ENCODE data around the gene ZNF329.

The ZNF329 gene

GRCh38 chr19:58123354-58123753, 27.2 kb downstream of the ZNF329 start:
- Histone ChIP-seq H3K4me3 (ENCODE audit: low read depth in 1 of 2, low read length in 2 of 2) (peak overlapping the region in 1 of 2 donors; percentile 19), H3K9me3 (ENCODE audit: control insufficient read depth in 1 of 2, low read length in 2 of 2) (peaks cover 88 to 91% of the 10 kb centered on the region in 2 donors), H3K27ac (ENCODE audit: low read depth, low read length) (no peak overlapping the region), H3K36me3 (ENCODE audit: control insufficient read depth in 1 of 2, insufficient read depth in 2 of 2, low read length in 2 of 2) (peaks cover 11 to 14% of the 10 kb centered on the region in 2 donors), H3K27me3 (ENCODE audit: control insufficient read depth in 1 of 2, insufficient read depth in 2 of 2, low read length in 2 of 2) (no peaks in the 10 kb centered on the region), H3K9ac (ENCODE audit: low read depth in 1 of 2, low read length in 2 of 2) (no peak overlapping the region), H3K4me1 (ENCODE audit: control insufficient read depth in 1 of 2, insufficient read depth in 2 of 2, low read length in 2 of 2) (no peaks in the 10 kb centered on the region)

- H3K27me3 ChIP-seq (ENCODE audit: control insufficient read depth in 1 of 2, insufficient read depth in 2 of 2, low read length in 2 of 2), result no peaks in the 10 kb centered on the region
- no peaks in the 10 kb centered on the region for H3K36me3 ChIP-seq (ENCODE audit: control insufficient read depth in 1 of 2, insufficient read depth in 2 of 2, low read length in 2 of 2)
- no peak overlapping the region for H3K9ac ChIP-seq (ENCODE audit: low read depth in 1 of 2, low read length in 2 of 2)
- H3K27ac ChIP-seq (ENCODE audit: low read depth, low read length), result no peak overlapping the region
- no peaks in the 10 kb centered on the region for H3K4me1 ChIP-seq (ENCODE audit: control insufficient read depth in 1 of 2, insufficient read depth in 2 of 2, low read length in 2 of 2)
- peaks cover 74 to 77% of the 10 kb centered on the region in 2 donors for H3K9me3 ChIP-seq (ENCODE audit: control insufficient read depth in 1 of 2, low read length in 2 of 2)
- peak overlapping the region; percentile 11 to 25 for H3K4me3 ChIP-seq (ENCODE audit: low read depth in 1 of 2, low read length in 2 of 2)
Observed at GRCh38 chr19:58118979-58119733, 31.4 kb downstream of the ZNF329 start.

GRCh38 chr19:58117841-58118575, 32.6 kb downstream of the ZNF329 start:
- H3K4me1 ChIP-seq (ENCODE audit: control insufficient read depth in 1 of 2, insufficient read depth in 2 of 2, low read length in 2 of 2), result no peaks in the 10 kb centered on the region
- H3K9me3 ChIP-seq (ENCODE audit: control insufficient read depth in 1 of 2, low read length in 2 of 2), result peaks cover 70 to 76% of the 10 kb centered on the region in 2 donors
- no peak overlapping the region for H3K9ac ChIP-seq (ENCODE audit: low read depth in 1 of 2, low read length in 2 of 2)
- no peak overlapping the region for H3K4me3 ChIP-seq (ENCODE audit: low read depth in 1 of 2, low read length in 2 of 2)
- no peaks in the 10 kb centered on the region for H3K27me3 ChIP-seq (ENCODE audit: control insufficient read depth in 1 of 2, insufficient read depth in 2 of 2, low read length in 2 of 2)
- H3K27ac ChIP-seq (ENCODE audit: low read depth, low read length), result no peak overlapping the region
- no peaks in the 10 kb centered on the region for H3K36me3 ChIP-seq (ENCODE audit: control insufficient read depth in 1 of 2, insufficient read depth in 2 of 2, low read length in 2 of 2)

GRCh38 chr19:58108546-58108817, 42.1 kb downstream of the ZNF329 start:
- H3K4me1 ChIP-seq (ENCODE audit: control insufficient read depth in 1 of 2, insufficient read depth in 2 of 2, low read length in 2 of 2), result no peaks in the 10 kb centered on the region
- no peaks in the 10 kb centered on the region for H3K36me3 ChIP-seq (ENCODE audit: control insufficient read depth in 1 of 2, insufficient read depth in 2 of 2, low read length in 2 of 2)
- H3K4me3 ChIP-seq (ENCODE audit: low read depth in 1 of 2, low read length in 2 of 2), result peak overlapping the region in 1 of 2 donors; percentile 32
- no peaks in the 10 kb centered on the region for H3K27me3 ChIP-seq (ENCODE audit: control insufficient read depth in 1 of 2, insufficient read depth in 2 of 2, low read length in 2 of 2)
- no peak overlapping the region for H3K27ac ChIP-seq (ENCODE audit: low read depth, low read length)
- no peak overlapping the region for H3K9ac ChIP-seq (ENCODE audit: low read depth in 1 of 2, low read length in 2 of 2)
- H3K9me3 ChIP-seq (ENCODE audit: control insufficient read depth in 1 of 2, low read length in 2 of 2), result peaks cover 69 to 76% of the 10 kb centered on the region in 2 donors

- no peaks in the 10 kb centered on the region for H3K4me1 ChIP-seq (ENCODE audit: control insufficient read depth in 1 of 2, insufficient read depth in 2 of 2, low read length in 2 of 2)
- H3K4me3 ChIP-seq (ENCODE audit: low read depth in 1 of 2, low read length in 2 of 2), result peak overlapping the region; percentile 22 to 32
- H3K9me3 ChIP-seq (ENCODE audit: control insufficient read depth in 1 of 2, low read length in 2 of 2), result peaks cover 66 to 73% of the 10 kb centered on the region in 2 donors
- H3K9ac ChIP-seq (ENCODE audit: low read depth in 1 of 2, low read length in 2 of 2), result no peak overlapping the region
- H3K36me3 ChIP-seq (ENCODE audit: control insufficient read depth in 1 of 2, insufficient read depth in 2 of 2, low read length in 2 of 2), result no peaks in the 10 kb centered on the region
- no peaks in the 10 kb centered on the region for H3K27me3 ChIP-seq (ENCODE audit: control insufficient read depth in 1 of 2, insufficient read depth in 2 of 2, low read length in 2 of 2)
- H3K27ac ChIP-seq (ENCODE audit: low read depth, low read length), result no peak overlapping the region
Observed at GRCh38 chr19:58107778-58108545, 42.6 kb downstream of the ZNF329 start.

GRCh38 chr19:58098682-58098998, 51.9 kb downstream of the ZNF329 start:
- Histone ChIP-seq H3K9me3 (ENCODE audit: control insufficient read depth in 1 of 2, low read length in 2 of 2) (peaks cover 15 to 39% of the 10 kb centered on the region in 2 donors), H3K4me3 (ENCODE audit: low read depth in 1 of 2, low read length in 2 of 2) (peak overlapping the region; percentile 79), H3K27ac (ENCODE audit: low read depth, low read length) (peak overlapping the region; percentile 84)

GRCh38 chr19:58097781-58098681, 52.6 kb downstream of the ZNF329 start, which contains the start of gene ZSCAN18:
Gene ZSCAN18, minus strand, starts transcription at chr19:58098231. Its CDS starts 7,964 bp downstream, at chr19:58090267.
- Histone ChIP-seq H3K4me1 (ENCODE audit: control insufficient read depth in 1 of 2, insufficient read depth in 2 of 2, low read length in 2 of 2) (peaks cover 0 to 9% of the 10 kb centered on the region in 2 donors), H3K27me3 (ENCODE audit: control insufficient read depth in 1 of 2, insufficient read depth in 2 of 2, low read length in 2 of 2) (no peaks in the 10 kb centered on the region), H3K9me3 (ENCODE audit: control insufficient read depth in 1 of 2, low read length in 2 of 2) (peaks cover 12 to 42% of the 10 kb centered on the region in 2 donors), H3K27ac (ENCODE audit: low read depth, low read length) (peak within 1 kb of the TSS; percentile 84), H3K9ac (ENCODE audit: low read depth in 1 of 2, low read length in 2 of 2) (peak within 1 kb of the TSS; percentile 79 to 85), H3K4me3 (ENCODE audit: low read depth in 1 of 2, low read length in 2 of 2) (peak within 1 kb of the TSS; percentile 79), H3K36me3 (ENCODE audit: control insufficient read depth in 1 of 2, insufficient read depth in 2 of 2, low read length in 2 of 2) (no peaks in the 10 kb centered on the region)

More at GRCh38 chr19:58098682-58098998, 51.9 kb downstream of the ZNF329 start:
- peaks cover 0 to 9% of the 10 kb centered on the region in 2 donors for H3K4me1 ChIP-seq (ENCODE audit: control insufficient read depth in 1 of 2, insufficient read depth in 2 of 2, low read length in 2 of 2)
- H3K36me3 ChIP-seq (ENCODE audit: control insufficient read depth in 1 of 2, insufficient read depth in 2 of 2, low read length in 2 of 2), result no peaks in the 10 kb centered on the region
- H3K27me3 ChIP-seq (ENCODE audit: control insufficient read depth in 1 of 2, insufficient read depth in 2 of 2, low read length in 2 of 2), result no peaks in the 10 kb centered on the region
- peak overlapping the region; percentile 79 to 85 for H3K9ac ChIP-seq (ENCODE audit: low read depth in 1 of 2, low read length in 2 of 2)

- Histone ChIP-seq H3K27ac (ENCODE audit: low read depth, low read length) (no peak overlapping the region), H3K9ac (ENCODE audit: low read depth in 1 of 2, low read length in 2 of 2) (peak overlapping the region in 1 of 2 donors; percentile 85), H3K4me1 (ENCODE audit: control insufficient read depth in 1 of 2, insufficient read depth in 2 of 2, low read length in 2 of 2) (peaks cover 0 to 9% of the 10 kb centered on the region in 2 donors), H3K4me3 (ENCODE audit: low read depth in 1 of 2, low read length in 2 of 2) (peak overlapping the region; percentile 79), H3K36me3 (ENCODE audit: control insufficient read depth in 1 of 2, insufficient read depth in 2 of 2, low read length in 2 of 2) (no peaks in the 10 kb centered on the region), H3K27me3 (ENCODE audit: control insufficient read depth in 1 of 2, insufficient read depth in 2 of 2, low read length in 2 of 2) (no peaks in the 10 kb centered on the region), H3K9me3 (ENCODE audit: control insufficient read depth in 1 of 2, low read length in 2 of 2) (peaks cover 7 to 41% of the 10 kb centered on the region in 2 donors)
Observed at GRCh38 chr19:58097349-58097748, 53.2 kb downstream of the ZNF329 start.

GRCh38 chr19:58096884-58097283, 53.7 kb downstream of the ZNF329 start:
- no peak overlapping the region for H3K9ac ChIP-seq (ENCODE audit: low read depth in 1 of 2, low read length in 2 of 2)
- H3K4me3 ChIP-seq (ENCODE audit: low read depth in 1 of 2, low read length in 2 of 2), result peak overlapping the region; percentile 79
- no peak overlapping the region for H3K27ac ChIP-seq (ENCODE audit: low read depth, low read length)
- H3K27me3 ChIP-seq (ENCODE audit: control insufficient read depth in 1 of 2, insufficient read depth in 2 of 2, low read length in 2 of 2), result no peaks in the 10 kb centered on the region
- H3K36me3 ChIP-seq (ENCODE audit: control insufficient read depth in 1 of 2, insufficient read depth in 2 of 2, low read length in 2 of 2), result no peaks in the 10 kb centered on the region
- H3K4me1 ChIP-seq (ENCODE audit: control insufficient read depth in 1 of 2, insufficient read depth in 2 of 2, low read length in 2 of 2), result peaks cover 0 to 9% of the 10 kb centered on the region in 2 donors
- H3K9me3 ChIP-seq (ENCODE audit: control insufficient read depth in 1 of 2, low read length in 2 of 2), result peaks cover 6 to 38% of the 10 kb centered on the region in 2 donors
